Neural cell (in vitro differentiated cells): Measurements from ENCODE around the gene SFRP2. TPM values are rescaled to one million over a fixed set of nuclear protein-coding genes. Genes with fewer than 3 reads are reported as not detected.

Experiments
- H2AFZ ChIP-seq: fragments of 200-600, 300-800 bp; sonication (generic), shearing (Covaris generic); 2 replicates; pipeline ENCODE4 v1.6.0; 2014; ENCODE audit warnings: low read depth, mild to moderate bottlenecking, antibody characterized with exemption, low read length, moderate library complexity
- H3F3A ChIP-seq: fragments of 200-600 bp; shearing (Covaris generic); 2 replicates; pipeline ENCODE4 v1.6.1; 2016; ENCODE audit warnings: mild to moderate bottlenecking, moderate library complexity, mixed read lengths, antibody characterized with exemption, low read length; ENCODE audit not compliant: insufficient read depth, poor library complexity, severe bottlenecking
- H3K27ac ChIP-seq: fragments of 200-600, 300-800 bp; sonication (generic), shearing (Covaris generic); 2 replicates; pipeline ENCODE4 v1.5.1; 2014; ENCODE audit warnings: mild to moderate bottlenecking, low read length, moderate library complexity
- H3K27me3 ChIP-seq: fragments of 300-800, 200-600 bp; sonication (generic), shearing (Covaris generic); 2 replicates; pipeline ENCODE4 v1.6.0; 2014; ENCODE audit warnings: mild to moderate bottlenecking, low read depth, low read length, moderate library complexity; ENCODE audit not compliant: insufficient read depth
- H3K36me3 ChIP-seq: fragments of 300-800, 200-600 bp; sonication (generic), shearing (Covaris generic); 2 replicates; pipeline ENCODE4 v1.5.1; 2014; ENCODE audit warnings: mild to moderate bottlenecking, antibody characterized with exemption, low read length, moderate library complexity; ENCODE audit not compliant: insufficient read depth
- H3K4me2 ChIP-seq: fragments of 300-800, 200-600 bp; sonication (generic), shearing (Covaris generic); 2 replicates; pipeline ENCODE4 v1.6.0; 2014; ENCODE audit warnings: mild to moderate bottlenecking, low read length
- H3K4me3 ChIP-seq: fragments of 300-800, 200-600 bp; sonication (generic), shearing (Covaris generic); 2 replicates; pipeline ENCODE4 v1.5.1; 2014; ENCODE audit warnings: mild to moderate bottlenecking, low read length, moderate library complexity
- H3K79me2 ChIP-seq: fragments of 200-600 bp; shearing (Covaris generic); replicated peaks from 2 replicates; pipeline ENCODE4 v1.6.0; 2014; ENCODE audit warnings: mild to moderate bottlenecking, low read length, moderate library complexity; ENCODE audit not compliant: insufficient read depth
- H3K9ac ChIP-seq: fragments of 300-800, 200-600 bp; sonication (generic), shearing (Covaris generic); 2 replicates; pipeline ENCODE4 v1.6.1; 2016; ENCODE audit warnings: mild to moderate bottlenecking, low read length, mixed read lengths
- H3K9me2 ChIP-seq: fragments of 200-600 bp; shearing (Covaris generic); 2 replicates; pipeline ENCODE4 v1.6.1; 2016; ENCODE audit warnings: mild to moderate bottlenecking, low read length, mixed read lengths; ENCODE audit not compliant: insufficient read depth
- H3K9me3 ChIP-seq: fragments of 200-600, 300-800 bp; sonication (generic), shearing (Covaris generic); 2 replicates; pipeline ENCODE4 v1.6.1; 2016; ENCODE audit warnings: mild to moderate bottlenecking, mixed run types, low read length, moderate library complexity, mixed read lengths
- H4K20me1 ChIP-seq: fragments of 200-600 bp; shearing (Covaris generic); 2 replicates; pipeline ENCODE4 v1.6.1; 2016; ENCODE audit warnings: mild to moderate bottlenecking, mixed run types; ENCODE audit not compliant: insufficient read depth
- CTCF ChIP-seq: fragments of 450-650 bp; IDR thresholded peaks from 2 replicates; pipeline ENCODE4 v1.5.1; 2014; ENCODE audit warnings: antibody characterized with exemption, mild to moderate bottlenecking, moderate library complexity; ENCODE audit not compliant: poor library complexity, severe bottlenecking
- EP300 ChIP-seq: fragments of 450-650 bp; conservative IDR thresholded peaks from 2 replicates; pipeline ENCODE4 v1.6.1; 2014; ENCODE audit warnings: antibody characterized with exemption, mild to moderate bottlenecking, moderate library complexity; ENCODE audit not compliant: poor library complexity, severe bottlenecking
- EZH2 ChIP-seq: fragments of 200-600, 300-800 bp; shearing (Covaris generic), sonication (generic); IDR thresholded peaks from 2 replicates; pipeline ENCODE4 v1.6.1; 2014; ENCODE audit warnings: antibody characterized with exemption, low read length, borderline replicate concordance, mild to moderate bottlenecking; ENCODE audit not compliant: insufficient read depth, poor library complexity, severe bottlenecking
- MXI1 ChIP-seq: fragments of 450-650 bp; conservative IDR thresholded peaks from 2 replicates; pipeline ENCODE4 v1.6.1; 2014; ENCODE audit warnings: antibody characterized with exemption, mild to moderate bottlenecking; ENCODE audit not compliant: poor library complexity, severe bottlenecking
- POLR2AphosphoS5 ChIP-seq: IDR thresholded peaks from 2 replicates; pipeline ENCODE4 v1.6.1; 2012
- RAD21 ChIP-seq: fragments of 450-650 bp; conservative IDR thresholded peaks from 2 replicates; pipeline ENCODE4 v1.6.1; 2014; ENCODE audit warnings: antibody characterized with exemption, mild to moderate bottlenecking, moderate library complexity
- REST ChIP-seq: IDR thresholded peaks from 2 replicates; pipeline ENCODE4 v1.6.1; 2012; ENCODE audit warnings: borderline replicate concordance
- SMC3 ChIP-seq: fragments of 450-650 bp; conservative IDR thresholded peaks from 2 replicates; pipeline ENCODE4 v1.6.1; 2014; ENCODE audit warnings: antibody characterized with exemption, mild to moderate bottlenecking, moderate library complexity; ENCODE audit not compliant: poor library complexity
- TAF1 ChIP-seq: IDR thresholded peaks from 2 replicates; pipeline ENCODE4 v1.6.1; 2012; ENCODE audit warnings: low read depth
- polyA plus RNA-seq: library from polyadenylated mRNA; depleted of rRNA; stranded (reverse); fragments of >200 nt; gene quantifications from 2 replicates; pipeline ENCODE4 v1.2.3, GENCODE V29; 2014

SFRP2 gene
- polyA plus RNA-seq, 1 donor from 2014 or later, result 0.51 TPM

GRCh38 chr4:153785910-153786721 lies 2.8 kb downstream of the SFRP2 start:
- TF ChIP-seq SMC3 (peak; percentile 80), CTCF (peak; percentile 77), EP300 (no peak), POLR2AphosphoS5 (no peak), MXI1 (no peak), RAD21 (peak; percentile 78), EZH2 (no peak), TAF1 (no peak), REST (no peak)
- H3K27me3 ChIP-seq, result peaks cover 40% of the 10 kb centered on the region
- no peak overlapping the region for H3K9ac ChIP-seq
- no peaks in the 10 kb centered on the region for H3K9me3 ChIP-seq
- no peak overlapping the region for H3K27ac ChIP-seq
- H3K36me3 ChIP-seq, result no peaks in the 10 kb centered on the region
- no peak overlapping the region for H3K4me2 ChIP-seq
- no peak overlapping the region for H2AFZ ChIP-seq
- H3F3A ChIP-seq, result no peaks in the 10 kb centered on the region
- no peak overlapping the region for H3K4me3 ChIP-seq
- H3K79me2 ChIP-seq, result peaks cover 31% of the 10 kb centered on the region
- H3K9me2 ChIP-seq, result no peaks in the 10 kb centered on the region
- H4K20me1 ChIP-seq, result no peaks in the 10 kb centered on the region

GRCh38 chr4:153784166-153784699 lies 4.7 kb downstream of the SFRP2 start:
- Histone ChIP-seq H3K4me3 (no peak overlapping the region), H3K9ac (no peak overlapping the region), H2AFZ (no peak overlapping the region), H3K27me3 (peaks cover 21% of the 10 kb centered on the region), H3K9me2 (no peaks in the 10 kb centered on the region), H3K36me3 (no peaks in the 10 kb centered on the region), H4K20me1 (no peaks in the 10 kb centered on the region), H3K79me2 (peaks cover 29% of the 10 kb centered on the region), H3K9me3 (no peaks in the 10 kb centered on the region), H3F3A (no peaks in the 10 kb centered on the region), H3K27ac (no peak overlapping the region), H3K4me2 (no peak overlapping the region)
- TF ChIP-seq CTCF (no peak), TAF1 (no peak), POLR2AphosphoS5 (no peak), EP300 (no peak), REST (no peak)
